Measurements from ENCODE around the gene FRMD4A. TPM values are rescaled to one million over a fixed set of nuclear protein-coding genes. Genes with fewer than 3 reads are reported as not detected.
"Not testable (repeated sequence)": the region's sequence is repeated elsewhere in the genome, so short reads cannot be mapped to it uniquely, and the experiment has no call there.

FRMD4A gene
- total RNA-seq, 1 donor from 2014 or later = 42.3 TPM

GRCh38 chr10:14208231-14208630 lies 122.5 kb downstream of the FRMD4A start:
- ATAC-seq (no peak), DNase-seq (ENCODE audit: missing footprints) (no peak)
- intact Hi-C loops (cut with DNase I) = no loop called here

DNA sequence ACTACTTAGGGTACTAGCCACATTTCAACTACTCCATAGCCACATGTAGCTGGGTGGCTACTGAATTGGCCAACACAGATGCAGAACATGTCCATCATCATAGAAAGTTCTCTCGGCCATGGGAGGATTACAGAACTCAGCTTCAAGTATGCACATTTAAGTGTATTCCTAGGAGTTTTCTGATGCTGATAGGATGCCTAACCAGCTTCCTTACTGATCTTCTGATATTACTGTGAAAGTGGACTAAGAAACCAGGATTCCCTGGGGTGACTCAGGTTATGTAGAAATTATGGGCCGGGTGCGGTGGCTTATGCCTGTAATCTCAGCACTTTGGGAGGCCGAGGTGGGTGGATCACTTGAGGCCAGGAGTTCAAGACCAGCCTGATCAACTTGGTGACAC lies 125.5 kb downstream of the FRMD4A start:
- intact Hi-C loops (cut with DNase I) = no loop called here
- ATAC-seq (no peak), DNase-seq (ENCODE audit: missing footprints) (no peak)

- no peak for DNase-seq (ENCODE audit: missing footprints)
Observed at GRCh38 chr10:14200698-14201544, 129.8 kb downstream of the FRMD4A start.

DNA sequence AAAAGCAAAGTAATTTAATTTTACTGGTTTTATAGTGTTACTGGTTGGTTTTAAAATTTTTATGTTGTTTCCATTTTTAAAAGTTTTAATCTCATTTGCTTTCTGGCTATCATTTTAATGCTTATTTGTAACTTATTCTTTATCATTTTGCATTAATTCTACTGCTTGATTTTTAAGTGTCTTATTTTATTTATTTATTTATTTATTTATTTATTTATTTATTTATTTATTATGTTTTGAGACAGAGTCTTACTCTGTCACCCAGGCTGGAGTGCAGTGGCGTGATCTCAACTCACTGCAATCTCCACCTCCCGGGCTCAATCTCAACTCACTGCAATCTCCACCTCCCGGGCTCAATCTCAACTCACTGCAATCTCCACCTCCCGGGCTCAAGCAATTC lies 131.6 kb downstream of the FRMD4A start:
- intact Hi-C loops (cut with DNase I) = loop anchor here (10.0 kb wide), 1 partner anchor 414 kb away; no protein-coding TSS in a partner anchor
- not testable (repeated sequence) for DNase-seq (ENCODE audit: missing footprints); ATAC-seq

More at GRCh38 chr10:14200698-14201544, 129.8 kb downstream of the FRMD4A start:
- intact Hi-C loops (cut with DNase I) = no loop called here
- no peak for ATAC-seq

DNA sequence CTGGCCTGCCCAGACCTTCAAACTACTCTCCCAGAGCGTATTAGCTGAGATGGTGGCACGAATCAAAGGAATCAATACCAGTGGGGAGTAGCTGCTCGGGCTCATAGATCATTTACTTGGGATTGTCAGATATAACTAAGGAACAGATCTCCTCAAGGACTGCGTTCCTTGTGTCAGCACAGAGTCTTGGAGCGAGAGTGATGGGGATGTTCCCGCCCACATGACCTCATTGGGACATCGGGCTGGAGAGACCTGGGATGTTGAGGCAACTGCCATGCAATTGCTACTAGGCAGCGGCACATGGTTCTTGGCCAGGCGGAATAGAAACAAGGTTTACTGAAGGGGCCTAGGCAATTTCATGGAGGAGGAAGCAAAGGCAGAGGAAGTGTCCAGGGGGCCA lies 132.6 kb downstream of the FRMD4A start:
- intact Hi-C loops (cut with DNase I) = loop anchor here (10.0 kb wide), 1 partner anchor 413 kb away; no protein-coding TSS in a partner anchor
- DNase-seq (ENCODE audit: missing footprints) (no peak), ATAC-seq (no peak)

DNA sequence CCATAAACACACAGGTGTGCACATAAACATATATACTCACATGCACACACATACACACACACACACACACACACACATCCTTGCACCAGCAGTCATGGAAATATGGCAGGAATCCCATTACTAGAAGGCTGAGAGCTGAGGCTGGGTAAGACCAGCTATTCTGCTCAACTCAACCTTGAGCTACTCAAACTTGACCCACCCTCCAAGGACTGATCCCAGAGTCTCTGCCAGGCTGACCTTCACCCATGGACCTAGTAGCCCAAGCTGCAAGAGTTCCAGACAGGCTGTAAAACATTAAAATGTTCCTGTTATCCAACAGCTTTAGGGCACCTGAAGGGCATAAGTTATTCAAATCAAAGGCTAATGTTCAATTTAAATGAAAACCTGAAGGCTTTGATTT lies 134.6 kb downstream of the FRMD4A start:
- DNase-seq (ENCODE audit: missing footprints) (no peak), ATAC-seq (no peak)
- intact Hi-C loops (cut with DNase I) = loop anchor here (10.0 kb wide), 1 partner anchor 411 kb away; no protein-coding TSS in a partner anchor

- intact Hi-C loops (cut with DNase I) = loop anchor here (10.0 kb wide), 1 partner anchor 411 kb away; no protein-coding TSS in a partner anchor
Observed at GRCh38 chr10:14195433-14195832, 135.3 kb downstream of the FRMD4A start.

DNA sequence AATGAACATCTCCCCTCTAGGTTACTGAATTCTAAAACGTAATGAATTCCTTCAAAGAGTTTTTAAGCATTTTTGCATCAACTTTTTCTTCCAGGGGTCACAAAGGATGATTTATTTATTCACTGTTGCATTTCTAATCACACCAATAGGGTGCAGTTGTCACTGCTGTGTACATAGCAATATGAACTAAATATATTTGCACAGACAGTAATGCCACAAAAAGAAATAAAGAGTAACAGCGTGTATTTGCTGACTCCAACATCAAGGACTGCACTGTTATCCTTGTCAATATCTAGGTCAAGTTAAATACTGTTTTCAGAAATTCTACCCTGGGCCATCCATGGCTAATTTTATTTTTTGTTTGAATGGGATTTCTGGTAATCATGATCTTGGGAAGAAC lies 138.0 kb downstream of the FRMD4A start:
- DNase-seq (ENCODE audit: missing footprints) (no peak), ATAC-seq (no peak)
- intact Hi-C loops (cut with DNase I) = loop anchor here (10.0 kb wide), 1 partner anchor 408 kb away; no protein-coding TSS in a partner anchor

More at GRCh38 chr10:14195433-14195832, 135.3 kb downstream of the FRMD4A start:
- no peak for ATAC-seq
- no peak for DNase-seq (ENCODE audit: missing footprints)

- no peak for DNase-seq (ENCODE audit: missing footprints)
- intact Hi-C loops (cut with DNase I) = loop anchor here (10.0 kb wide), 1 partner anchor 407 kb away; no protein-coding TSS in a partner anchor
- no peak for ATAC-seq
Observed at GRCh38 chr10:14191871-14192270, 138.9 kb downstream of the FRMD4A start.

GRCh38 chr10:14191407-14191806 lies 139.3 kb downstream of the FRMD4A start:
- DNase-seq (ENCODE audit: missing footprints) (no peak), ATAC-seq (no peak)
- intact Hi-C loops (cut with DNase I) = loop anchor here (10.0 kb wide), 1 partner anchor 407 kb away; no protein-coding TSS in a partner anchor

DNA sequence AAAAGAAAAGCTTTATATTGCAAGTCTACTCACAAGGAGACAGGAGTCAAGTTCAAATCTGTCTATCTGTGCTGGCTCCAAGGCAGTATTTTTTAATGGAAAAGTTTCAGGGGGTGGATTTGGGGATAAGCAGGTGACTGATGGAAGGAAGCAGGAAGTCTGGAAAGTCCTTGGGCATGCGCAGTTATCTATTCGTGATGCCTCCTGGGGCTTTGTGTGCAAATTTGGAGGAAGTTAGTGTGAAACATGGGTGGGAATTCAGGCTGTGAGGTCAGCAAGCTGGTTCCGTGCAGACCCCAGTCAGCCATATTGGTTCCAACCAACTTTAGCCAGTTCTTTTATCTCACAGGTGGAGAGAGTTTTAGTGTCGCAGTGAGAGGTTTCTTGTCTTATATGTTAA lies 140.0 kb downstream of the FRMD4A start:
- intact Hi-C loops (cut with DNase I) = loop anchor here (10.0 kb wide), 1 partner anchor 406 kb away; no protein-coding TSS in a partner anchor
- ATAC-seq = no peak
- DNase-seq (ENCODE audit: missing footprints) = no peak

DNA sequence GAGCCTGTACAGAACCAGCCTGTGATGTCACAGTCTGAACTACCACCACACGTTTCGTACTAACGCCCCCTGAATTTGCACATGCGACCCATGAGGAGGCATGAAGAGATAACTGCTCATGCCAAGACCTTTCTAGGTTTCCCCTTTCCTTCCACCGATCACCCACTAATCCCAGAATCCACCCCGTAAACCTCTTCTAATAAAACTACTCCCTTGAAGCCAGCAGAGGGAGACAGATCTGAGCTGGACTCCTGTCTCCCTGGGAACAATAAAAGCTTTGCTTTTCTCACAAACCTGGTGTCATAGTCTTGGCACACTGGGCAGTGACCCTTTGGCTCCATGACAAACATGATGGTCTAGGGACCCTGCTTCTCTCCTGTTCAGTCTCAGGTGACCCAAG lies 144.5 kb downstream of the FRMD4A start:
- no peak for DNase-seq (ENCODE audit: missing footprints)
- no peak for ATAC-seq
- intact Hi-C loops (cut with DNase I) = no loop called here

DNA sequence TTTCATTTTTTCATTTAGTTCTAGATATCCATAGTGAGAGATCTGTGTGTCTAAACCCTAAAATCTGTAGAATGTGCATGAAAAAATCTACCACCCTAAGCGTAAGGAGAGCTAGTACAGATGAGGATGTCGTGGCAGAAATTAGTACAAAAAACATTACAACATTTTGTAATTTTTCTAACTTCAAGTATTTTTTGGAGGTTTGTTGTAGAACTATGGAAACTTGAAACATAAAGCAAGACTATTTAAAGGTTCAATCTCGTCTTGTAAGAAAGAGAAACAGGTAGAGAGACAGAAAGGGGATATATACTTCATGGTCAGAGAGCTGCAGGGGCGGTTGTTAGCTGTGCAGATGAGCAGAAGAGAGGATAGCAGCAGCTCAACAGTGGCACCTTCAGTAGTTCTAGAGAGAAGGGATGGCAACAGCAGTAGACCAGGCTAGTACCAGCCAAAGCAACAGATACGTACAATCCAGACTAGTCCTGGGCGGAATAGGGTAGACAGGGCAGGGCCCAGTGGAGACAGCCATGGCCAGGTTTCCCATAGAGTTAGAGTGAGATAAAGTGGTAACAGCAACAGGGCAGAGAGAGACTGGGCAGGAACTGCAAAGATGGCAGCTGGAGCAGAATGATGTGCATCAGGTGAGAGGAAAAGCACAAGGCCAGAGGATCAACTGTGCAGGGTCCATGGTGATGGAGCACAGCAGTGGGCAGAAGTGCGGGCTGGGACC lies 145.2 kb downstream of the FRMD4A start:
- intact Hi-C loops (cut with DNase I) = no loop called here
- no peak for ATAC-seq

GRCh38 chr10:14184841-14185315 lies 145.8 kb downstream of the FRMD4A start:
- DNase-seq (ENCODE audit: missing footprints) (no peak), ATAC-seq (no peak)
- intact Hi-C loops (cut with DNase I) = no loop called here

More for the DNA sequence above, 145.2 kb downstream of the FRMD4A start:
- DNase-seq (ENCODE audit: missing footprints) = no peak

GRCh38 chr10:14182781-14183180 lies 147.9 kb downstream of the FRMD4A start:
- ATAC-seq = no peak
- intact Hi-C loops (cut with DNase I) = no loop called here
- DNase-seq (ENCODE audit: missing footprints) = no peak

DNA sequence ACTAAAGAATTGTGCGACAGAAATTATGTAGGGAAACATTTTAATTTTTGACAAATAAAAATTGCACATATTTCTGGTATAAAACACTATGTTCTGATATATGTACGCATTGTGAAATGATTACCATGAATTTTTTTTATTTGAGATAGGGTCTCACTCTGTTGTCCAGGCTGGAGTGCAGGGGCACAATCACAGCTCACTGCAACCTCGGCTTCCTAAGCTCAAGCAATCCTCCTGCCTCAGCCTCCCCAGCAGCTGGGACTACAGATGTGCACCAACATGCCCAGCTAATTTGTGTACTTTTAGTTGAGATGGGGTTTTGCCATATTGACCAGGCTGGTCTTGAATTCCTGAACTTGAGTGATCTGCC lies 149.2 kb downstream of the FRMD4A start:
- DNase-seq (ENCODE audit: missing footprints) (no peak), ATAC-seq (no peak)
- intact Hi-C loops (cut with DNase I) = no loop called here

DNA sequence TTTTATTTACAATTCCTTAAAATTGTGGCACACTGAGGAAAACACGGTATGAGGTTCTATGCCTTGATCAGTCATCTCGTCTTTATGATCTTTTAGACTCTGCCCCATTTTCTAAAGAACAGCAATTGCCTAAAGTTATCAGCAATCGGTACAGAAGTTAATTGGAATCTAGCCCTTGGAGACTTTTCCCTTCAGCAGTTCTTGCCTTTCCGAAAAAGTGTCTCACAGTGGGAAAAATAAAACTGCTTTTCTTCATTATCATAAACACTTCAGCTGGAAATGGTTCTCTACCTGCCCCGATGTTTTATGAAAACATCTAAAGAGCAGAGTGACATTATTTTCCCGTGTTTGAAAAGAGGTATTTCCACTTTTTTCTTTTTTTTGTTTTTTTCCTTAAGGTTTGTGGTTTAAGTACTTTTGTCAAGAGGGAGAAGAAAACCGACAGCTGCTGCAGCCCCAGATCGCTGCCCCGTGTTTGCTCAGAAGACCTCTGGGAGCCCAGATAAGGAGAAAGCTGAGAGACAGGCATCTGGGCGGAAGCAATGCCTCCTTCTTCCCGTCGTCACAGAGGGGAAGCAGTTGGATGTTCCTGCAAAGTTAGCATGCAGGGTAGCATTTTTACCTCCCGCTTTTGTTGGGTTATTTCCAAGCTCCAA lies 149.7 kb downstream of the FRMD4A start:
- intact Hi-C loops (cut with DNase I) = no loop called here
- ATAC-seq (no peak), DNase-seq (ENCODE audit: missing footprints) (no peak)

DNA sequence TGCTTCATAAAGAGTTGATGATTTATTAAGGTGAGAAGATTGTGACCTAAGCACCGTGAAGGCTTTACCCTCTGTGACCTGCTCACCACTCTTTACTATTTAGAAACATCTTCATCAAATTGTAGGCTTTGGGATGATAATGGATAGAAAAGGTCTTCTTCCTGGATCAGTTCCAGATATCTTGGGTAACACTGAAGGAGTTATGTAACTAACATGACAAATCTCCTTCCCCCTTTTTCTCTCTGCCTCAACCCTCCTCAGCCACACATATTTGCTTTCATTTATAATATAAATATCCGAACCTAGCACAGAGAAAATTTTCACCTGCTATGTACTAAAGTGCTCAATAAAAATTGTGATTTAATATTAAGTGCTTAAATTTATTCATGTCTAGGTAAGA lies 151.5 kb downstream of the FRMD4A start:
- ATAC-seq (no peak), DNase-seq (ENCODE audit: missing footprints) (no peak)
- intact Hi-C loops (cut with DNase I) = no loop called here

Data from Right ventricle myocardium inferior (tissue), 1 donor.